ENCODE measurements around the gene ST14.
"Not testable (repeated sequence)": the region's sequence is repeated elsewhere in the genome, so short reads cannot be mapped to it uniquely, and the experiment has no call there.

ST14 gene

DNA sequence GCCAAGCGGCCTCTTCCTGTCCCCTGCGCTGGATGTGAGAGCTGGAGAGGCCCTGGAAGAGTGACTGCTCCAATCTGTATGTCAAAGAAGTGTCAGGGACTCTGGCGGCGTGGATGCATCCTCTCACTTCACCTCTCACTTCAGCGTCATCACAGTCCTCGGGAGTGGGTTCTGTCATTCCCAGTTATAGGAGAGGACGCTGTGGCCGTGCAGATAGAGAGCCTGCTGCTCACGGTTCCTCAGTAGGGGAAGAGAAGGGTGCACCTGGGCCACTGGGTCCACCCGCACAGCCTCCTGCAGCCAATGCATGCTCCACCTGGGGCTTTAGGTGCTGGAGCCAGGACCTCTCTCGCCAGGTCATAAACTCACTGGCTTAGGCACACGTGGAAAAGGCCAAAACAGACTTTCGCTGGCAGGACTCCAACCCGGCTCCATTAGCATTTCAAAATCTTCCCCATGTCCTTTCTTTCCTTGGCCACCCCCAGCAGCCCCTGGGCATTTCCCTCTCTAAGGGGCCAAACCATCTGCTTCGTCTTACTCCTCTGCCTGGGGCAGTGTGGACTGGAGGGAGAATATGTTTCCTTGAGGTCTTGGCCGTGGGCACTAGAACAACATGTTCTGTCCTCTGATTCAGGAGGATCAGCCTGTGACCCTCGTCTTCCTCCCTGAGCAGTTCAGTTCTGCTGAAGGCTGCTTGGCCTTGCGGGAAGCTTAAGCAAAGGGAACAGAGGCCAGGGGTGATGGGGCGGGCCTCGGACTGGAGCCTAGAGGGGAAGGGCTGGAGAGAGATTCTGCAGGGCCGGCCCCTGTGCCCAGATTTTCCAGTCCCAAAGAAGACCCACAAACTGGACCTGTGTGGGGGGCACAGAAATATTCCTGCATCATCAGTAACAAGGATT lies 57.8 kb downstream of the ST14 start:
- no peaks in the 10 kb centered on the region for H3K79me2 ChIP-seq (ENCODE audit: control insufficient read depth, insufficient read depth, low read length, unreplicated experiment)
- H3K4me3 ChIP-seq (ENCODE audit: low read depth, low read length) = no peak overlapping the region
- H2AFZ ChIP-seq (ENCODE audit: low read length, unreplicated experiment) = no peak overlapping the region
- H3K4me1 ChIP-seq (ENCODE audit: control insufficient read depth, insufficient read depth, low read length, unreplicated experiment) = no peaks in the 10 kb centered on the region
- H3K27ac ChIP-seq (ENCODE audit: low read depth, low read length) = no peak overlapping the region
- H3K27me3 ChIP-seq (ENCODE audit: insufficient read depth, low read length) = peaks cover 19% of the 10 kb centered on the region
- H3K36me3 ChIP-seq (ENCODE audit: insufficient read depth, low read length) = no peaks in the 10 kb centered on the region

DNA sequence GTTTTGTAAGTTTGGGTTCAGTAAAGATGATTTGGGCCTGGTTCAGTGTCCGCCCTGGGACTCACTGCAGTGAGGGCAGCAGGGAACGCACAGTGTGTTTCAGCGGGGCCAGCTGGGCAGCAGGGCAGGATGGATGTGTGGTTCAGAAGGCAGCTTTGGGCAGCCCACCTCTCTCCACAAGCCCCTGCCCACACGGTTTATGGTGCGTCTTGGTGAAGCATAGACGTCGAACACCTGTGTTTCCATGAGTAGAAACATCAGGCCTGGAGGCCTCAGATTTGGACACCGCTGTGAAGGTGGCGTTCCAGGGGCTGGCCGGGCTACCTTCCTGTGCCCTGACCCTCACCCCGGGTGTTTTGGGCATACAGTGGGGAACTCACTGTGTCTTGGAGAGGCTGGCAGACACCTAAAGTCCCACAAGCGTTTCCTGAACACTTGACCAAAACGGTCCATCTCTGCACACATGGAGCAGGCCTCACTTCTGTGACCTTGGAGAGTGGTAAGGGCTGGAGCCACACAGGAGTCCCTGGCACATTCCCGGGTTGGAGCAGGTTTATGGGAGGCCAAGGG lies 59.0 kb downstream of the ST14 start:
- no peak overlapping the region for H3K27ac ChIP-seq (ENCODE audit: low read depth, low read length)
- H3K4me3 ChIP-seq (ENCODE audit: low read depth, low read length) = no peak overlapping the region
- peaks cover 19% of the 10 kb centered on the region for H3K27me3 ChIP-seq (ENCODE audit: insufficient read depth, low read length)

DNA sequence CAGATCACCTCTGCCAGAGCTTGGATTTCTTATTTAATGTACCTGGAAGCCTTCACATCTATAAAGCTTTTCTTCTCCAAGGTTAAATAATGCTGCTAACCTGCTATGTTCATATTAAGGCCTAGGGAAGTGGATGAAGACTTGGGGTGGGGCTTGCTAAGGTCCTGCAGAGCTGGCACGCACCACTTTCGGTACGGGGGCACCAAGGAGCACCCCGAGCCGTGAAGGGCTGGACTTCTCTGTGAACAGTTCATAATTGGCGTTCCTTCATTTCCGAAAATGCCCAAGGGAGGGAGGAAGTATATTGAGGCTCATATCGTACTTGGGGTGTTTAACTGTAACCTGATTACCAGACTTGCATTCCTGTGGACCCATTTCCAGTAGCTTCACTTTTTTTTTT lies 59.6 kb downstream of the ST14 start:
- Histone ChIP-seq H3K79me2 (ENCODE audit: control insufficient read depth, insufficient read depth, low read length, unreplicated experiment) (no peaks in the 10 kb centered on the region), H3K4me3 (ENCODE audit: low read depth, low read length) (no peak overlapping the region), H3K27ac (ENCODE audit: low read depth, low read length) (no peak overlapping the region), H3K4me1 (ENCODE audit: control insufficient read depth, insufficient read depth, low read length, unreplicated experiment) (no peaks in the 10 kb centered on the region), H3K27me3 (ENCODE audit: insufficient read depth, low read length) (peaks cover 19% of the 10 kb centered on the region), H3K36me3 (ENCODE audit: insufficient read depth, low read length) (no peaks in the 10 kb centered on the region), H2AFZ (ENCODE audit: low read length, unreplicated experiment) (no peak overlapping the region)

More for the DNA sequence above, 59.0 kb downstream of the ST14 start:
- no peak overlapping the region for H2AFZ ChIP-seq (ENCODE audit: low read length, unreplicated experiment)
- no peaks in the 10 kb centered on the region for H3K36me3 ChIP-seq (ENCODE audit: insufficient read depth, low read length)
- H3K79me2 ChIP-seq (ENCODE audit: control insufficient read depth, insufficient read depth, low read length, unreplicated experiment) = no peaks in the 10 kb centered on the region
- H3K4me1 ChIP-seq (ENCODE audit: control insufficient read depth, insufficient read depth, low read length, unreplicated experiment) = no peaks in the 10 kb centered on the region

DNA sequence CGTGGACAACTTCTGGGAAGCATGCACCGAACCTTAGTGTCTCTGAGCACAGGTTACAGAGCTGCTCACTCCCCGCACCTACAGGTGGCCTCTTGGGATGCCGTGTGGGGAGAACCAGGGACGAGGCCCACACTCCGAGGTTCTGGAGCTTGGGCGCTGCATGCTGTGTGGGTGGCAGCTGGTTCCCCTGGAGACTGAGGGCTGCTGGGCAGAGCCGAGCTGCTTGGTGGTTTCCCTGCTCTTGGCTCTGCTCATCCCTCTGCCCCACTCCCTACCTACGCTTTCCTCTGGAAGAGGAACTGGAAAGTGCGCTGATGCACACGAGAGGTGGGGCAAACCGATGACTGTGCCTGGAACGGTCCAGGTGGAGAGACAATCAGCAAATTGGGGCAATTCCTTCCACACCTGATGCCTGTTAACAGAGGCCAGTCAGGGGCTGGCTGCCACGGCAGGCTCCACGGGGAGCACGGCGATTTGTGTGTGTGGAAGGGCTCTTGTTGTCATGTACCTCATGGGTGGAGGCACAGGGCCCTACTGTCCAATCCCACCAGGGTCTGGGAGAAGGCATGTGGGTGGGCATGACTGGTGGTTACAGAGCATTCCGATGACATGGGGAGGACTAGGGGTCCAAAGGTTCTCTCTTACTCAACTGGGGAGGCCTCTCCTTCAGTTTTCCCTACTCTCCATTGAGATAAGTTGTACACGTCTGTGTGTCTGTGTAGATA lies 60.9 kb downstream of the ST14 start:
- no peak overlapping the region for H2AFZ ChIP-seq (ENCODE audit: low read length, unreplicated experiment)
- H3K79me2 ChIP-seq (ENCODE audit: control insufficient read depth, insufficient read depth, low read length, unreplicated experiment) = no peaks in the 10 kb centered on the region
- no peaks in the 10 kb centered on the region for H3K36me3 ChIP-seq (ENCODE audit: insufficient read depth, low read length)

DNA sequence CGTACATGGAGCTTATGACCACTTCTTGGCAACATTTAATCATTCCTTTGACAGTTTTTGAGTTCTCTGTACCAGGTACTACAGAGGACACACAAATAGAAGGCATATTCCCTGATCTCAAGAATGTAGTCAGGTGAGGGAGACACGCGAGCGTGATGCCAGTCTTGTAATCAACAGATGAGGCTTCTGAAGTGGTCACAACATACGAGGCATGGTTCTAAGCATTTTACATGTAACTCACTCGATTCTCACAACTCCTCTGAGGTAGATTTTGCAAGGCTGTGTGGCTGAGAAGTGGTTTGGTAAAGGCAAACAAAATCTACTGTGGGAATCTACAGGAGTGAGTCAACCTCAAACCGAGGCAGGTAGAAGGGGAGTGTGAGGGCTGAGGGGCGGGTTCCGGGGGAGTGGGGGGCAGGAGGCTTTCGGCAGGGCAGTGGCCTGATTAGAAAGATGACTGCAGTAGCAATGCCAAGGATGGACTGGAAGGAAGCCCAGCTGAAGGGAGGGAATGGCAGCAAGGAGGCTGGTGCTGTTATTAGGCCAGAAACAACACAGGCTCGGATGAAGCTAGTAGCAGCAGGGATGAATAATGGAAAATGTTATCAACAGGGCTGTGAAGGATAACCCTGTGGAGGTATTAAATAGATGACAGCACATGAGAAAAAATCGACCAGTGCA lies 63.8 kb downstream of the ST14 start:
- H3K27me3 ChIP-seq (ENCODE audit: insufficient read depth, low read length) = no peaks in the 10 kb centered on the region
- H3K36me3 ChIP-seq (ENCODE audit: insufficient read depth, low read length) = no peaks in the 10 kb centered on the region
- no peak overlapping the region for H2AFZ ChIP-seq (ENCODE audit: low read length, unreplicated experiment)
- H3K79me2 ChIP-seq (ENCODE audit: control insufficient read depth, insufficient read depth, low read length, unreplicated experiment) = no peaks in the 10 kb centered on the region
- no peaks in the 10 kb centered on the region for H3K4me1 ChIP-seq (ENCODE audit: control insufficient read depth, insufficient read depth, low read length, unreplicated experiment)
- H3K27ac ChIP-seq (ENCODE audit: low read depth, low read length) = no peak overlapping the region
- no peak overlapping the region for H3K4me3 ChIP-seq (ENCODE audit: low read depth, low read length)

More for the DNA sequence above, 60.9 kb downstream of the ST14 start:
- Histone ChIP-seq H3K4me3 (ENCODE audit: low read depth, low read length) (no peak overlapping the region), H3K27ac (ENCODE audit: low read depth, low read length) (no peak overlapping the region), H3K27me3 (ENCODE audit: insufficient read depth, low read length) (peaks cover 11% of the 10 kb centered on the region), H3K4me1 (ENCODE audit: control insufficient read depth, insufficient read depth, low read length, unreplicated experiment) (no peaks in the 10 kb centered on the region)

DNA sequence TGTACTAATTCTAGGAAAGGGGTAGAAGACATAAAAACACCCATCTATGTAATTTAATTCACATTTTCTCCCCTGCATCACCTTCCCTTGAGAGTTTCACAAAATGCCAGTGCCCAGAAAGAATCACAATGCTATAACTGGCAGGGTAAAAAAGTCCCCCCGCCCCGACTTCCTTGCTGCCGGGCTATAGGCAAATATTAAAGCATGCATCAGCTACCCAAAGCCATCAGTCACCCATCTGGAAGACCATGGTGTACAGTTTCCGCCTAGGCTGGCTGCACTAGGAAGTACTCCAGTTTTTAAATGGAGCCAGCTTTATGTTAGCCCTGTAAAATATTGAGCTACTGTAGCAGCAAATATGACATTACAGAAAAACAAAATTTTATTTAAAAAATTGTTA lies 67.8 kb downstream of the ST14 start:
- no peak overlapping the region for H2AFZ ChIP-seq (ENCODE audit: low read length, unreplicated experiment)
- H3K36me3 ChIP-seq (ENCODE audit: insufficient read depth, low read length) = no peaks in the 10 kb centered on the region
- no peaks in the 10 kb centered on the region for H3K27me3 ChIP-seq (ENCODE audit: insufficient read depth, low read length)
- H3K27ac ChIP-seq (ENCODE audit: low read depth, low read length) = no peak overlapping the region
- no peaks in the 10 kb centered on the region for H3K79me2 ChIP-seq (ENCODE audit: control insufficient read depth, insufficient read depth, low read length, unreplicated experiment)
- H3K4me1 ChIP-seq (ENCODE audit: control insufficient read depth, insufficient read depth, low read length, unreplicated experiment) = no peaks in the 10 kb centered on the region
- H3K4me3 ChIP-seq (ENCODE audit: low read depth, low read length) = no peak overlapping the region

DNA sequence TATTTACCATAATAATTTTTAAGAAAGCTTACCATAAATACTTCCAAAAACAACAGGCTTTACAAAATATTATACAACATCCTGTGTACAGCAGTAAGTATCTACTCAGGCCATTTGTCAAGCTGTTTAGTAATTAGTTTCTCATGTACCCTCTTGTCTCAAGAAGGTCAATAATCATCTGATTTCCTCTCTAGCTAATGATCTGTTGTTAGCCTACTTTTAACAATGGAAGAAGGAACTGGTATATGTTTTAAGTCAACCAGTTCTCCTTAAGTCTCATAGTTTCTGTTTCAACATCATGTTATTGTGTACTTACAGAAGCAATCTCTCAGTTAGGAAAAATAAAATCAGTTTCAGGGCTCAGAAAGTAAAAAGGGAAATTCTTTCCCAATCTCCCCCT lies 73.9 kb downstream of the ST14 start:
- H3K4me1 ChIP-seq (ENCODE audit: control insufficient read depth, insufficient read depth, low read length, unreplicated experiment); H3K79me2 ChIP-seq (ENCODE audit: control insufficient read depth, insufficient read depth, low read length, unreplicated experiment); H3K36me3 ChIP-seq (ENCODE audit: insufficient read depth, low read length); H2AFZ ChIP-seq (ENCODE audit: low read length, unreplicated experiment); H3K27ac ChIP-seq (ENCODE audit: low read depth, low read length); H3K4me3 ChIP-seq (ENCODE audit: low read depth, low read length); H3K27me3 ChIP-seq (ENCODE audit: insufficient read depth, low read length): not testable (repeated sequence)

DNA sequence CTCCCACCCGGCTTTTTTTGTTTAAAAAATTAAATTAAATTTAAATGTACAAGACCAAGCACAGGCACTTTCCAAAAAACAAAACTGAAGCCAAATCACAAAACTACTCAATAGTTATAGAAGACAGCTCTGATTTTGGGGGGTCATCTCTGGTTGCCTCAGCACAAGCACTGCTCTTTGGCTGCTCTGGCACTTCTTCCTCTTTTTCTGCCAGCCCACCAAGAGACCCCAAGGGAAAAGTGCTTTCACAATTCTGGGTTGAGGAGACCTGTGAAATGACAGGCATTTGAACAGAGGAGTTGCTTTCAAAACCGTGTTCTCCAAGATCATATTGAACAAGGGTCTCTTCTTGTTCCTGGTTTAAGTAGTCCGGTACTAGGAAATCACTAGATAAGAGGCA lies 74.3 kb downstream of the ST14 start:
- not testable (repeated sequence) for H3K4me3 ChIP-seq (ENCODE audit: low read depth, low read length); H2AFZ ChIP-seq (ENCODE audit: low read length, unreplicated experiment); H3K27ac ChIP-seq (ENCODE audit: low read depth, low read length); H3K27me3 ChIP-seq (ENCODE audit: insufficient read depth, low read length); H3K79me2 ChIP-seq (ENCODE audit: control insufficient read depth, insufficient read depth, low read length, unreplicated experiment); H3K4me1 ChIP-seq (ENCODE audit: control insufficient read depth, insufficient read depth, low read length, unreplicated experiment); H3K36me3 ChIP-seq (ENCODE audit: insufficient read depth, low read length)

DNA sequence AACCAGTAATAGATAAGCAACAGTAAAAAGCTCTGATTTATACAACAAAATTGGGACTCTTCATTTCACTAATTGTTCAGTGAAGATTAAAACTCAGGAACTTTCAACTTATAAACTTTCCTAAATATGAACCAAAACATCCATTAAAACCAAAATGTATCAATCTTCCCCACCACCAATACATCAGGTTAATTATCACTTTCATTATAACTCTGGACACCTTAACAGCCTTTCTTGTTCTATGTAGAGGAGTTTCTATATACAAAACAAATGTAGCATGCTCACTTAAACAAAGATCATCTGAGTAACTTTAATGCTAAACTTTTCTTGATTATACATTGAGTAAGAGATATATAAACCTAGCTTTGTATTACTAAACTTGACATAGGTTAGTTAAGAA lies 74.7 kb downstream of the ST14 start:
- H3K36me3 ChIP-seq (ENCODE audit: insufficient read depth, low read length) = no peaks in the 10 kb centered on the region
- H3K27ac ChIP-seq (ENCODE audit: low read depth, low read length) = no peak overlapping the region
- H3K79me2 ChIP-seq (ENCODE audit: control insufficient read depth, insufficient read depth, low read length, unreplicated experiment) = no peaks in the 10 kb centered on the region
- H2AFZ ChIP-seq (ENCODE audit: low read length, unreplicated experiment) = no peak overlapping the region
- no peak overlapping the region for H3K4me3 ChIP-seq (ENCODE audit: low read depth, low read length)
- no peaks in the 10 kb centered on the region for H3K27me3 ChIP-seq (ENCODE audit: insufficient read depth, low read length)
- H3K4me1 ChIP-seq (ENCODE audit: control insufficient read depth, insufficient read depth, low read length, unreplicated experiment) = no peaks in the 10 kb centered on the region

DNA sequence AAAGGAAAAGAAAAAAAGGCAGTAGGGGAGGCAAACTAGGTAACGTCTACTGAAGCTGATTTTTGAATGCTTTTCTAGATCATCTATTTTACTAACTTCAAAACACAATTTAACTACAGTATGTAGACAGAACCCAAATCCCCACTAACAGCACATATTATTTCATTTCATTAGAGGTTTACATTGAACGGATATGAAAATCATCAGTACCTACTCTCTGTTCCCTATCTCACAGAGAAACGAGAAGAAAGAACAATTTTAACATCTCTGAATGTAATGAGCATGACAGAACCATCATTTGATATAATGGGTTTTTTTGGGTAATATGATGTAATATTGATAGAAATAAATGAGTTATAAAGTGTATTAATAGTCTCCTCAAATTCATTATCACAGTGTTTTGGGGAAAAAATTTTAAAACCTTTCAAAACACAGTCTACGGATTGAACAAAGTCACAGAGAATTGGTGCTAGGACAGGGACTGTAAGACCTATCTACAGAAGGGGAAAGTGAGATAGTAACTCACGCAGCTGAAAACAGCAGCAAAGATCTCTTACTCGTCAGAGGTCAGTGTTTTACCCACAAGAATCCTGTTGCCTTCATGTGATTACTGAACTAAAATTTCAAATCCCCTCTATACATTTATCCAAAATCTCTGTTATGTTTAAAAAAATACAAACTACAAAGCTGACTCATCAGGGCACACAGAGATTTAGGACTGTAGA lies 77.9 kb downstream of the ST14 start:
- Histone ChIP-seq H3K4me3 (ENCODE audit: low read depth, low read length) (no peak overlapping the region), H2AFZ (ENCODE audit: low read length, unreplicated experiment) (no peak overlapping the region), H3K27ac (ENCODE audit: low read depth, low read length) (no peak overlapping the region), H3K79me2 (ENCODE audit: control insufficient read depth, insufficient read depth, low read length, unreplicated experiment) (peaks cover 4% of the 10 kb centered on the region), H3K27me3 (ENCODE audit: insufficient read depth, low read length) (no peaks in the 10 kb centered on the region), H3K4me1 (ENCODE audit: control insufficient read depth, insufficient read depth, low read length, unreplicated experiment) (no peaks in the 10 kb centered on the region), H3K36me3 (ENCODE audit: insufficient read depth, low read length) (no peaks in the 10 kb centered on the region)

All from ACC112 (cell line).